ENCODE data around the gene ADCY4. TPM values are rescaled to one million over a fixed set of nuclear protein-coding genes. Genes with fewer than 3 reads are reported as not detected.

ADCY4 gene
- total and polyA plus RNA-seq, 2 experiments from 2014 or later, result 0.22 to 0.38 TPM

GRCh38 chr14:24339284-24340151, 4.6 kb upstream of the ADCY4 start, which contains the start of gene RIPK3:
Gene RIPK3 (minus strand): TSS chr14:24339991. CDS start chr14:24339826, 165 bp downstream.
- Histone ChIP-seq H3K27ac (no peak within 1 kb of the TSS), H3K4me2 (ENCODE audit: unreplicated experiment) (peak within 1 kb of the TSS; percentile 83), H3F3A (ENCODE audit: insufficient read depth) (no peaks in the 10 kb centered on the region), H3K36me3 (ENCODE audit: low read depth) (no peaks in the 10 kb centered on the region), H3K4me1 (ENCODE audit: insufficient read depth) (no peaks in the 10 kb centered on the region), H3K4me3 (peak within 1 kb of the TSS; percentile 73), H2AFZ (peak within 1 kb of the TSS; percentile 90), H3K9me2 (ENCODE audit: insufficient read depth) (no peaks in the 10 kb centered on the region), H3K9me3 (ENCODE audit: low read depth) (no peaks in the 10 kb centered on the region), H4K20me1 (ENCODE audit: insufficient read depth) (no peaks in the 10 kb centered on the region), H3K27me3 (replicated peaks; ENCODE audit: insufficient read depth) (no peaks in the 10 kb centered on the region), H3K9ac (peak within 1 kb of the TSS; percentile 62), H3K79me2 (ENCODE audit: insufficient read depth) (no peaks in the 10 kb centered on the region)
- WGBS, 2 experiments (ENCODE audit: low coverage in 1 of 2, low lambda C conversion rate in 2 of 2, missing lambda C conversion rate in 2 of 2), result 7 to 11% methylated on average over 36 to 51 of the region's 51 CpGs
- in situ Hi-C loops (cut with MboI), result loop anchor here (5.0 kb wide), 1 partner anchor 98 kb away; no protein-coding TSS in a partner anchor
- TF ChIP-seq EZH2 (IDR thresholded peaks at IDR 0.05; ENCODE audit: insufficient read depth, poor library complexity, severe bottlenecking) (no peak), EZH2phosphoT487 (IDR thresholded peaks at IDR 0.05; ENCODE audit: insufficient read depth, low read depth) (no peak)
- peak; percentile 42 for DNase-seq

GRCh38 chr14:24338843-24339242, 4.0 kb upstream of the ADCY4 start:
- Histone ChIP-seq H4K20me1 (ENCODE audit: insufficient read depth) (no peaks in the 10 kb centered on the region), H3K36me3 (ENCODE audit: low read depth) (no peaks in the 10 kb centered on the region), H3K27ac (no peak overlapping the region), H3F3A (ENCODE audit: insufficient read depth) (no peaks in the 10 kb centered on the region), H3K27me3 (replicated peaks; ENCODE audit: insufficient read depth) (no peaks in the 10 kb centered on the region), H3K9me3 (ENCODE audit: low read depth) (no peaks in the 10 kb centered on the region), H3K4me3 (peak overlapping the region; percentile 73), H3K4me1 (ENCODE audit: insufficient read depth) (peaks cover 6% of the 10 kb centered on the region; the same call in 1 of the 2 replicates), H3K9ac (no peak overlapping the region), H2AFZ (peak overlapping the region; percentile 90; the same call in 1 of the 2 replicates), H3K79me2 (ENCODE audit: insufficient read depth) (no peaks in the 10 kb centered on the region), H3K9me2 (ENCODE audit: insufficient read depth) (no peaks in the 10 kb centered on the region), H3K4me2 (ENCODE audit: unreplicated experiment) (peak overlapping the region; percentile 83)
- WGBS, 2 experiments (ENCODE audit: low coverage in 1 of 2, low lambda C conversion rate in 2 of 2, missing lambda C conversion rate in 2 of 2), result 73 to 81% methylated on average over 14 of the region's 14 CpGs
- DNase-seq, result no peak
- in situ Hi-C loops (cut with MboI), result loop anchor here (5.0 kb wide), 1 partner anchor 98 kb away; no protein-coding TSS in a partner anchor
- TF ChIP-seq EZH2 (IDR thresholded peaks at IDR 0.05; ENCODE audit: insufficient read depth, poor library complexity, severe bottlenecking) (no peak), EZH2phosphoT487 (IDR thresholded peaks at IDR 0.05; ENCODE audit: insufficient read depth, low read depth) (no peak)

GRCh38 chr14:24337824-24338175, 2.9 kb upstream of the ADCY4 start:
- no peak overlapping the region for H2AFZ ChIP-seq
- H3K4me2 ChIP-seq (ENCODE audit: unreplicated experiment), result no peak overlapping the region
- DNase-seq, result no peak
- no peak overlapping the region for H3K27ac ChIP-seq
- H3K9me2 ChIP-seq (ENCODE audit: insufficient read depth), result no peaks in the 10 kb centered on the region
- no peaks in the 10 kb centered on the region for H3K79me2 ChIP-seq (ENCODE audit: insufficient read depth)
- H3F3A ChIP-seq (ENCODE audit: insufficient read depth), result no peaks in the 10 kb centered on the region
- no peaks in the 10 kb centered on the region for H3K27me3 ChIP-seq (replicated peaks; ENCODE audit: insufficient read depth)
- no peak overlapping the region for H3K4me3 ChIP-seq
- TF ChIP-seq EZH2 (IDR thresholded peaks at IDR 0.05; ENCODE audit: insufficient read depth, poor library complexity, severe bottlenecking) (no peak), EZH2phosphoT487 (IDR thresholded peaks at IDR 0.05; ENCODE audit: insufficient read depth, low read depth) (no peak)
- WGBS, 2 experiments (ENCODE audit: low coverage in 1 of 2, low lambda C conversion rate in 2 of 2, missing lambda C conversion rate in 2 of 2), result 88 to 92% methylated on average over 8 of the region's 8 CpGs
- H3K36me3 ChIP-seq (ENCODE audit: low read depth), result no peaks in the 10 kb centered on the region
- H4K20me1 ChIP-seq (ENCODE audit: insufficient read depth), result no peaks in the 10 kb centered on the region
- no peaks in the 10 kb centered on the region for H3K9me3 ChIP-seq (ENCODE audit: low read depth)
- H3K9ac ChIP-seq, result no peak overlapping the region
- in situ Hi-C loops (cut with MboI), result loop anchor here (5.0 kb wide), 1 partner anchor 100 kb away; no protein-coding TSS in a partner anchor
- peaks cover 7% of the 10 kb centered on the region; the same call in 1 of the 2 replicates for H3K4me1 ChIP-seq (ENCODE audit: insufficient read depth)

- TF ChIP-seq EZH2phosphoT487 (IDR thresholded peaks at IDR 0.05; ENCODE audit: insufficient read depth, low read depth), result no peak
- TF ChIP-seq EZH2 (IDR thresholded peaks at IDR 0.05; ENCODE audit: insufficient read depth, poor library complexity, severe bottlenecking), result no peak
- in situ Hi-C loops (cut with MboI), result loop anchor here (5.0 kb wide), 1 partner anchor 100 kb away; no protein-coding TSS in a partner anchor
- no peaks in the 10 kb centered on the region for H3K27me3 ChIP-seq (replicated peaks; ENCODE audit: insufficient read depth)
These were observed 2.4 kb upstream of the ADCY4 start for GRCh38 chr14:24337144-24337823.

More at GRCh38 chr14:24337144-24337823, 2.4 kb upstream of the ADCY4 start:
- no peak for DNase-seq
- Histone ChIP-seq H3K4me3 (no peak overlapping the region), H3K27ac (no peak overlapping the region), H3K4me1 (ENCODE audit: insufficient read depth) (peaks cover 7% of the 10 kb centered on the region; the same call in 1 of the 2 replicates), H3K36me3 (ENCODE audit: low read depth) (no peaks in the 10 kb centered on the region), H3K9me2 (ENCODE audit: insufficient read depth) (no peaks in the 10 kb centered on the region), H3K4me2 (ENCODE audit: unreplicated experiment) (no peak overlapping the region), H2AFZ (no peak overlapping the region), H4K20me1 (ENCODE audit: insufficient read depth) (no peaks in the 10 kb centered on the region), H3K79me2 (ENCODE audit: insufficient read depth) (no peaks in the 10 kb centered on the region), H3F3A (ENCODE audit: insufficient read depth) (no peaks in the 10 kb centered on the region), H3K9ac (no peak overlapping the region), H3K9me3 (ENCODE audit: low read depth) (no peaks in the 10 kb centered on the region)
- 81 to 84% methylated on average over 7 of the region's 7 CpGs for WGBS, 2 experiments (ENCODE audit: low coverage in 1 of 2, low lambda C conversion rate in 2 of 2, missing lambda C conversion rate in 2 of 2)

Data from GM23248 (cell line).